Heart left ventricle (tissue), 13 donors: ENCODE measurements around the gene TACC3.

Experiments
- CTCF ChIP-seq, 12 donors: fragments of 200-600 bp; sonication (generic) in 4 of 12; IDR thresholded peaks; one replicate each; pipeline versions ENCODE4 v1.5.0 to v1.8.0; 2018 to 2022; ENCODE audit warnings: antibody characterized with exemption in 12 of 12, mild to moderate bottlenecking in 5 of 12
- POLR2A ChIP-seq, 2 donors: fragments of 450-650 bp; IDR thresholded peaks; one replicate each; pipeline ENCODE4 v1.6.1; 2017; ENCODE audit warnings: antibody characterized with exemption in 2 of 2, mild to moderate bottlenecking in 2 of 2, moderate library complexity in 2 of 2
- donor health status: ischemic (EF 13 %, LVEDD 7.1; RV severe dilation, severe dysfunction).
- donor health status: DM: no; HTN: yes; CAD: no.
- donor health status: DM: no; HTN: no; CAD: no.
- donor health status: ischemic (EF 25% LVEDD 6.9; RV normal size, moderate dysfunction).
- donor health status: ischemic (EF 25% LVEDD 5.7; RV mildly dilated, moderate dysfunction).
- donor health status: ischemic (EF 35%, LVEDD 5.7; RV mildly dilated, moderate dysfunction).
- donor health status: nonischemic (EF 11% LVEDD 7.7; RV severe dilation, severe dysfunction).
- donor health status: DM: yes; HTN: yes; CAD: no.
- donor health status: PGD.
- donor health status: ischemic (EF 29% LVEDD 5.4; RV normal size, mild dysfunction).
- donor health status: nonischemic (EF 23%, LVEDD 6.1; RV moderate dilation, normal function).

- TF ChIP-seq CTCF (IDR thresholded peaks at IDR 0.05) (no peak), POLR2A (IDR thresholded peaks at IDR 0.05) (no peak)
Observed at GRCh38 chr4:1732911-1733310, 11.6 kb downstream of the TACC3 start.
